ENCODE results near the gene GPR132. TPM values are rescaled to one million over a fixed set of nuclear protein-coding genes. Genes with fewer than 3 reads are reported as not detected.
"Not testable (repeated sequence)": the region's sequence is repeated elsewhere in the genome, so short reads cannot be mapped to it uniquely, and the experiment has no call there.

Gene GPR132
- polyA plus RNA-seq, 2 of the 4 experiments (the other 2 are of a cell fraction): 0.18 to 0.19 TPM

DNA sequence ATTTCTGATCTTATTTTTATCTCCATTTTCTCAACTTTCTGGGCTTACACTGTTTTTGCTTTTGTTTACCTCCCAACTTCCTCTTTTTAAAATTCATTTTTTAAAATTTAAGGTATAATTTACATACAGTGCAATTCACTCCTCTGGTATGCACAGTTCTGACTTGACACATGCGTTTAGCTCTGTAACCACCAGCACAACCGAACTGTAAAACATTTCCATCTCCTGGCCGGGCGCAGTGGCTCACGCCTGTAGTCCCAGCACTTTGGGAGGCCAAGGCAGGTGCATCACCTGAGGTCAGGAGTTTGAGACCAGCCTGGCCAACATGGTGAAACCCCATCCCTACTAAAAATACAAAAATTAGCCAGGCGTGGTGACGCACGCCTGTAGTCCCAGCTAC, 16.2 kb upstream of the GPR132 start:
- H3K27ac ChIP-seq; ATAC-seq; H3K9me3 ChIP-seq; FAIRE-seq; DNase-seq (ENCODE audit: low read depth in 1 of 2, low spot score in 1 of 2); POLR2A ChIA-PET; H3K4me3 ChIP-seq; H3K4me2 ChIP-seq: not testable (repeated sequence)
- CTCF ChIA-PET: interaction anchor here (1.0 to 2.1 kb wide), 4 partner anchors 8 to 106 kb away, joined by 3 to 10 read pairs (median 4); no protein-coding TSS in a partner anchor
- peaks cover 22% of the 10 kb centered on the region for H3K4me1 ChIP-seq
- 80% methylated on average over 8 of the region's 8 CpGs for WGBS (ENCODE audit: missing lambda C conversion rate)
- peak; percentile 37; the same call in 1 of the 2 replicates for TF ChIP-seq PBX3 (IDR thresholded peaks at IDR 0.05)

GRCh38 chr14:105080161-105080560, 14.9 kb upstream of the GPR132 start:
- DNase-seq (ENCODE audit: low read depth in 1 of 2, low spot score in 1 of 2) (no peak), FAIRE-seq (no peak), ATAC-seq (no peak)
- POLR2A ChIA-PET: interaction anchor here (0.6 to 1.0 kb wide), 2 partner anchors 12 to 52 kb away, joined by 3 to 5 read pairs; no protein-coding TSS in a partner anchor
- 86% methylated on average over 17 of the region's 17 CpGs for WGBS (ENCODE audit: missing lambda C conversion rate)
- TF ChIP-seq POLR2A (IDR thresholded peaks at IDR 0.05; ENCODE audit: low read length) (peak; percentile 19; the same call in 1 of the 2 replicates), TP53 (CRISPR knock-in tag; IDR thresholded peaks at IDR 0.05) (no peak)
- Histone ChIP-seq H3K27ac (no peak overlapping the region; a peak in 1 of 6 replicates), H3K4me1 (peaks cover 12% of the 10 kb centered on the region), H3K4me2 (no peak overlapping the region), H3K9me3 (no peaks in the 10 kb centered on the region), H3K4me3 (no peak overlapping the region)
- CTCF ChIA-PET: interaction anchor here (1.1 to 1.2 kb wide), 2 partner anchors 10 to 35 kb away, joined by 3 read pairs; no protein-coding TSS in a partner anchor

DNA sequence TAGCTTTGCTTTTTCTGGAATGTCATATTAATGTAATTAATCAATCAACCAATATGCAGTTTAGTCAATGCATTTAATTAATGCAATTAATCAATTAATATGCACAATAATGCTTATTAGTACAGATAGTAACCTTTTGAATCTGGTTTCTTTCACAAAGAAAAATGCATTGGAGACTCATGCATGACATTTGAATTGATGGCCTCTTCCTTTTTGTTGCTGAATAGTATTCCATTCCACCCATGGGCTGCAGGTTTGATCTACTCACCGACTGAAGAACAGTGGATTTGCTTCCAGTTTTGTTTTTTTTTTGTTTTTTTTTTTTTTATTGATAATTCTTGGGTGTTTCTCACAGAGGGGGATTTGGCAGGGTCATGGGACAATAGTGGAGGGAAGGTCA, 13.1 kb upstream of the GPR132 start:
- no peak for ATAC-seq
- ChIA-PET POLR2A (no interaction called here), CTCF (no interaction called here)
- TF ChIP-seq REST (IDR thresholded peaks at IDR 0.05): no peak
- no peak for TF ChIP-seq ZNF302 (CRISPR knock-in tag; IDR thresholded peaks at IDR 0.05)
- no peak for TF ChIP-seq RAD21 (conservative IDR thresholded peaks at IDR 0.05 in 1 of 2, IDR thresholded peaks at IDR 0.05 in 1 of 2)
- TF ChIP-seq RFX5 (IDR thresholded peaks at IDR 0.05): no peak
- TF ChIP-seq NR3C1 (IDR thresholded peaks at IDR 0.05): no peak
- TF ChIP-seq E2F6 (IDR thresholded peaks at IDR 0.05; ENCODE audit: borderline replicate concordance, low read depth): no peak
- no peak for TF ChIP-seq ESRRA (IDR thresholded peaks at IDR 0.05; ENCODE audit: borderline replicate concordance, low read length)
- no peak overlapping the region for H3K4me2 ChIP-seq
- no peak for FAIRE-seq
- no peaks in the 10 kb centered on the region for H3K9me3 ChIP-seq
- H3K4me1 ChIP-seq: peaks cover 9% of the 10 kb centered on the region; the same call in 2 of the 3 replicates
- H3K4me3 ChIP-seq: no peak overlapping the region
- no peak overlapping the region for H3K27ac ChIP-seq
- 64% methylated on average over 1 of the region's 1 CpG for WGBS (ENCODE audit: missing lambda C conversion rate)
- no peak for DNase-seq (ENCODE audit: low read depth in 1 of 2, low spot score in 1 of 2)

DNA sequence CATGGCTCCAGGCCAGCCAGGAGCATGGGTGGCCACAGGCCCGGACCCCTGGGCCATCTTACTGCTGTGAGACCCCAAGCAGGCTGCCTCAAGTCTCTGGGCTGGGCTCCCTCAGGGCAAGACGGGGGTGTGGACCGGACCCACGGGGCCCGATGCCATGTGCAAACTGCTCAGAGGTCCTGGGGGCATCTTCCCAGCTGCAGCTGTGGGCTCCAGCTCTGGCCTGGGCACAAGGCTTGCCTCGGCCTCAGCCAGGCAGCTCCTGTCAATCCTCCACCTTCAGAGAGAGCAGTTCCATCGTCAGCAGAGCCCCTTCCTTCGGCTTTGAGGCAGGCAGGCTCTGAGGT, 12.4 kb upstream of the GPR132 start:
- no peaks in the 10 kb centered on the region for H3K9me3 ChIP-seq
- no peak overlapping the region for H3K27ac ChIP-seq
- peaks cover 8% of the 10 kb centered on the region; the same call in 2 of the 3 replicates for H3K4me1 ChIP-seq
- TF ChIP-seq, protein P1, sequence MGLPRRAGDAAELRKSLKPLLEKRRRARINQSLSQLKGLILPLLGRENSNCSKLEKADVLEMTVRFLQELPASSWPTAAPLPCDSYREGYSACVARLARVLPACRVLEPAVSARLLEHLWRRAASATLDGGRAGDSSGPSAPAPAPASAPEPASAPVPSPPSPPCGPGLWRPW (IDR thresholded peaks at IDR 0.05): no peak
- no peak for TF ChIP-seq POLR2AphosphoS2 (conservative IDR thresholded peaks at IDR 0.05; ENCODE audit: low read length)
- no peak for TF ChIP-seq EHF (CRISPR knock-in tag; IDR thresholded peaks at IDR 0.05)
- TF ChIP-seq POLR2A (IDR thresholded peaks at IDR 0.05; ENCODE audit: low read length): 0 out of 2 replicates have a peak, but pooled peaks have one; percentile 7
- WGBS (ENCODE audit: missing lambda C conversion rate): 58% methylated on average over 3 of the region's 8 CpGs
- H3K4me3 ChIP-seq: no peak overlapping the region
- DNase-seq (ENCODE audit: low read depth in 1 of 2, low spot score in 1 of 2) (no peak), ATAC-seq (peak in 1 of 2 experiments; percentile 7; a peak in 3 of 6 replicates), FAIRE-seq (no peak)
- POLR2A ChIA-PET: interaction anchor here (1.7 kb wide), 1 partner anchor 9 kb away, joined by 7 read pairs; no protein-coding TSS in a partner anchor
- CTCF ChIA-PET: no interaction called here
- H3K4me2 ChIP-seq: no peak overlapping the region

Data from A549 (cell line).